ENCODE data around the gene GPR3. TPM values are rescaled to one million over a fixed set of nuclear protein-coding genes. Genes with fewer than 3 reads are reported as not detected.

The GPR3 gene
- total RNA-seq, 4 donors from 2014 or later = 0.36 to 0.81 TPM; not detected in 2

DNA sequence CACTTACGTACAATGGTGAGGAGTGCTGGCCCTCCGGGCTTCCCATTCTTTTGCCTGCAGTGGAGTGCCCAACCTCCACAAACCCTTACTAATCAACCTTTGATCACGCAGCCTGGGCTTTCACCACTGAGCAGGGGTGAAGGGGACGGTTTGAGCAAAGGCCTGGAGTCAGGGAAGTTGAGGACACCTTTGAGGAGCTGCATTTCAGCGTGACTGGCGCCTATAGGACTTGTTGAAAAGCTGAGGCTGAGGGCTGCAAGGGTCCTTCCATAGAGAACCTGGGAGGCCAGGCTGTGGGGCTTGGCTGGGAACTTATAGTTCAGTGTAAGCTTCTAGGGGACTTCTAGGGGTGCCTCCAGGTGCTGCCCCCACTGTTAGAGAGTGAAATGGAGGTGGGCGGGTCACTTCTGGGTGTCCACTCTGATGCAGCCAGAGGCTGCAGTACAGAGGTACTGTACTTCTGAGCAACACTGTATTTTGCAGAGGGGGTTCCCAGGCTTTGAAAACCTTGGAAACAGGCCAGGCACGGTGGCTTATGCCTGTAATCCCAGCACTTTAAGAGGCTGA, 40.8 kb upstream of the GPR3 start:
- 65% methylated on average over 5 of the region's 8 CpGs for WGBS
- Histone ChIP-seq H3K4me3 (no peak overlapping the region), H3K27me3 (no peaks in the 10 kb centered on the region), H3K36me3 (peaks cover 35% of the 10 kb centered on the region), H3K27ac (no peak overlapping the region), H3K9me3 (no peaks in the 10 kb centered on the region), H3K4me1 (peaks cover 39% of the 10 kb centered on the region)
- TF ChIP-seq POLR2A (IDR thresholded peaks at IDR 0.05) (peak in 1 of 2 donors; percentile 3), EP300 (IDR thresholded peaks at IDR 0.05) (no peak)
- TF ChIP-seq, protein P1, sequence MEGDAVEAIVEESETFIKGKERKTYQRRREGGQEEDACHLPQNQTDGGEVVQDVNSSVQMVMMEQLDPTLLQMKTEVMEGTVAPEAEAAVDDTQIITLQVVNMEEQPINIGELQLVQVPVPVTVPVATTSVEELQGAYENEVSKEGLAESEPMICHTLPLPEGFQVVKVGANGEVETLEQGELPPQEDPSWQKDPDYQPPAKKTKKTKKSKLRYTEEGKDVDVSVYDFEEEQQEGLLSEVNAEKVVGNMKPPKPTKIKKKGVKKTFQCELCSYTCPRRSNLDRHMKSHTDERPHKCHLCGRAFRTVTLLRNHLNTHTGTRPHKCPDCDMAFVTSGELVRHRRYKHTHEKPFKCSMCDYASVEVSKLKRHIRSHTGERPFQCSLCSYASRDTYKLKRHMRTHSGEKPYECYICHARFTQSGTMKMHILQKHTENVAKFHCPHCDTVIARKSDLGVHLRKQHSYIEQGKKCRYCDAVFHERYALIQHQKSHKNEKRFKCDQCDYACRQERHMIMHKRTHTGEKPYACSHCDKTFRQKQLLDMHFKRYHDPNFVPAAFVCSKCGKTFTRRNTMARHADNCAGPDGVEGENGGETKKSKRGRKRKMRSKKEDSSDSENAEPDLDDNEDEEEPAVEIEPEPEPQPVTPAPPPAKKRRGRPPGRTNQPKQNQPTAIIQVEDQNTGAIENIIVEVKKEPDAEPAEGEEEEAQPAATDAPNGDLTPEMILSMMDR (IDR thresholded peaks at IDR 0.05) = no peak
- DNase-seq (ENCODE audit: low spot score in 2 of 2) = no peak

DNA sequence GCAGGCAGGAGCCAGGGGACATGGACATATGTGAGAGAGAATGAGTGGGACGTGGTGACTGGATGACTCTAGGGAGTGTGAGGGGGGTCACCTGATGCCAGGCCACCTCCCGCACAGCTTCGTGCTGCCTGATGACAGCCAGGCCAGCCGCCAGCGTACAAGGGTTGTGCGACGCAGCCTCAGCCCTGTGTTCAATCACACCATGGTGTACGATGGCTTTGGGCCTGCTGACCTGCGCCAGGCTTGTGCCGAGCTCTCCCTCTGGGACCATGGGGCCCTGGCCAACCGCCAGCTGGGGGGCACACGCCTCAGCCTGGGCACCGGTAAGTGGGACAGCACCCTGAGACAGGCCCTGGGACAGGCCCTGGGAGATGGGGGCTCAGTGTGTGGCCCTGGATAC, 39.3 kb upstream of the GPR3 start:
- TF ChIP-seq EP300 (IDR thresholded peaks at IDR 0.05) (no peak), POLR2AphosphoS5 (IDR thresholded peaks at IDR 0.05) (no peak), POLR2A (IDR thresholded peaks at IDR 0.05) (no peak)
- TF ChIP-seq, protein P1 (IDR thresholded peaks at IDR 0.05) = no peak
- Histone ChIP-seq H3K36me3 (peaks cover 50% of the 10 kb centered on the region), H3K4me3 (no peak overlapping the region), H3K27ac (no peak overlapping the region), H3K9me3 (no peaks in the 10 kb centered on the region), H3K27me3 (no peaks in the 10 kb centered on the region), H3K4me1 (peaks cover 49% of the 10 kb centered on the region)
- no peak for DNase-seq (ENCODE audit: low spot score in 2 of 2)
- 87% methylated on average over 13 of the region's 13 CpGs for WGBS

DNA sequence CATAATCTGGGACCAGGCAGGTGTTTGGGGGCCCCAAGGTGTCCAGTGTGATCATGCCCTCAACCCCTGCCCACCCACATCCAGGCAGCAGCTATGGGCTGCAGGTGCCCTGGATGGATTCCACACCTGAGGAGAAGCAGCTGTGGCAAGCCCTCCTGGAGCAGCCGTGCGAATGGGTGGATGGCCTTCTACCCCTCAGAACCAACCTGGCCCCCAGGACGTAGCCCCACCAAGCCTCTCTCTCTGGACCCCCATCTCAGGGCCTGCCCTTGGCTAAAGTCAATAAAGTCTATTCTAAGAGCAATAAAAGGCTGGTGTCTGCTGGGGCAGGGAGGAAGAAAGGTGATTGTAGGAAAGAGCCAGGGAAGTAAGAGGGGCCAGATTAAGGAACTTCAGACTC, 38.8 kb upstream of the GPR3 start:
- 100% methylated on average over 3 of the region's 3 CpGs for WGBS
- Histone ChIP-seq H3K27me3 (no peaks in the 10 kb centered on the region), H3K36me3 (peaks cover 55% of the 10 kb centered on the region), H3K9me3 (no peaks in the 10 kb centered on the region), H3K4me3 (no peak overlapping the region), H3K27ac (no peak overlapping the region), H3K4me1 (peaks cover 48% of the 10 kb centered on the region)
- no peak for DNase-seq (ENCODE audit: low spot score in 2 of 2)
- TF ChIP-seq POLR2A (IDR thresholded peaks at IDR 0.05) (no peak), POLR2AphosphoS5 (IDR thresholded peaks at IDR 0.05) (no peak)
- TF ChIP-seq, protein P1 (IDR thresholded peaks at IDR 0.05) = no peak

DNA sequence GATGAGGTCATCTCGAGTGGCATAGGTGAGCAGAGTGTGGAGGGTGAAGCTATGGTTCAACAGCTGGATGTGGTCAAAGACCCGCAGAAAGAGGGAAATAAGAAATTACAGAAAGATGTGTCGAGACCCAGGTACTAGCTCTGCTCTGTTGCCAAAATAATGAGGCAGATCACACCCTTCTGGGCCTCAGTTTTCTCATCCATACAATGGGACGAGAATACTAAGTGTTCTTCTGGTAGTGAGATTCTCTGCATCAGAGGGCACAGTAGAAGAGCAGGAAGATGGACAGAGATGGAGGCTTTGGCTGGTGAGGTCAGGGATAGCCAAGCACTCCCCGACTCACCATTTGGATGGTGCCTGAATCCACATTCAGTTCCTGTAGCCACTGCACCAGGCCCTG, 36.7 kb upstream of the GPR3 start:
- peaks cover 74% of the 10 kb centered on the region for H3K36me3 ChIP-seq
- DNase-seq (ENCODE audit: low spot score in 2 of 2) = no peak
- TF ChIP-seq EP300 (IDR thresholded peaks at IDR 0.05) (no peak), POLR2A (IDR thresholded peaks at IDR 0.05) (no peak), POLR2AphosphoS5 (IDR thresholded peaks at IDR 0.05) (no peak)
- TF ChIP-seq, protein P1 (IDR thresholded peaks at IDR 0.05) = no peak
- H3K4me3 ChIP-seq = no peak overlapping the region
- H3K9me3 ChIP-seq = no peaks in the 10 kb centered on the region
- H3K4me1 ChIP-seq = peaks cover 36% of the 10 kb centered on the region
- no peak overlapping the region for H3K27ac ChIP-seq
- no peaks in the 10 kb centered on the region for H3K27me3 ChIP-seq
- WGBS = 94% methylated on average over 5 of the region's 5 CpGs

DNA sequence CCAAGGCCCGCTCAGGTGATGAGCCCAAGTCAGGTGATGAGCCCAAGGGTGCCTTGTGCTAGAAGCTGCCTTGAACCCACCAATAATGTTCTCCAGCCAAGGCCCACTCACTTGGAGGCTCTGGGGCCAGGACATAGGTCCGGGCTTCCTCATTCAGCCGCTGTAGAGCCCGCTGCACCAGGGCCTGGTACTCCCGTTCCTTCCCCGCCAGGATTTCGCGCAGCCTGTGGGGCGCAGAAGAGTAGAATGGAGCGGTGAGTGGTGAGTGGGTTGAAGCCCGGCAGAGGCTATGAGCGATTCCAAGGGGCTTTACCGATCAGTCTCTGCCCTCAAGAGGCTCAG, 36.2 kb upstream of the GPR3 start:
- H3K4me3 ChIP-seq = no peak overlapping the region
- H3K9me3 ChIP-seq = no peaks in the 10 kb centered on the region
- H3K36me3 ChIP-seq = peaks cover 80% of the 10 kb centered on the region
- WGBS = 88% methylated on average over 8 of the region's 13 CpGs
- no peak for DNase-seq (ENCODE audit: low spot score in 2 of 2)
- no peaks in the 10 kb centered on the region for H3K27me3 ChIP-seq
- no peak overlapping the region for H3K27ac ChIP-seq
- TF ChIP-seq, protein P1 (IDR thresholded peaks at IDR 0.05) = no peak
- no peak for TF ChIP-seq POLR2AphosphoS5 (IDR thresholded peaks at IDR 0.05)
- peaks cover 35% of the 10 kb centered on the region for H3K4me1 ChIP-seq
